Measurements from ENCODE around the gene RNF8. TPM values are rescaled to one million over a fixed set of nuclear protein-coding genes. Genes with fewer than 3 reads are reported as not detected.
"Not testable (repeated sequence)": the region's sequence is repeated elsewhere in the genome, so short reads cannot be mapped to it uniquely, and the experiment has no call there.

Gene RNF8
- total and polyA plus RNA-seq, 9 of the 15 experiments (the other 6 are each of a cell fraction or from before 2014, with no cell fraction given): 10.6 to 47.0 (median 37.5) TPM

- H3K27me3 ChIP-seq (ENCODE audit: control insufficient read depth in 2 of 2, insufficient read depth in 2 of 2, low read length in 2 of 2); BruUV-seq (replicated peaks); intact Hi-C loops (cut with micrococcal nuclease); H3K4me2 ChIP-seq (ENCODE audit: insufficient read depth, low read length); H4K20me1 ChIP-seq (replicated peaks; ENCODE audit: control insufficient read depth, insufficient read depth, low read length); H3K27ac ChIP-seq (ENCODE audit: extremely low read depth, low read depth, low read length); ATAC-seq; H3K9ac ChIP-seq (ENCODE audit: insufficient read depth in 1 of 2, low read depth in 2 of 2, low read length in 2 of 2); H3K9me3 ChIP-seq (replicated peaks; ENCODE audit: control insufficient read depth, insufficient read depth, low read depth, low read length); DNase-seq (ENCODE audit: extremely low read depth in 1 of 4, low spot score in 3 of 4); H3K79me2 ChIP-seq (ENCODE audit: control insufficient read depth, insufficient read depth, low read length); CTCF ChIA-PET (ENCODE audit: low intra/inter-chr PET ratio); H2AFZ ChIP-seq (ENCODE audit: low read depth, low read length); in situ Hi-C loops (cut with MboI); H3K4me1 ChIP-seq (replicated peaks in 1 of 2; ENCODE audit: control insufficient read depth in 2 of 2, insufficient read depth in 2 of 2, low read length in 2 of 2); H3K9me1 ChIP-seq (ENCODE audit: control insufficient read depth, insufficient read depth, low read length); H3K4me3 ChIP-seq; FAIRE-seq; TF ChIP-seq ATF3 (CRISPR knock-in tag; conservative IDR thresholded peaks at IDR 0.05); CEBPG (CRISPR knock-in tag; IDR thresholded peaks at IDR 0.05): not testable (repeated sequence)
- H3K36me3 ChIP-seq (ENCODE audit: control insufficient read depth, insufficient read depth, low read length): peaks cover 41% of the 10 kb centered on the region; the same call in 2 of the 3 replicates
- TF ChIP-seq ATF3 (IDR thresholded peaks at IDR 0.05) (peak; percentile 29; the same call in 1 of the 2 replicates), CEBPB (tag; IDR thresholded peaks at IDR 0.05) (peak; percentile 81), CEBPG (tag; conservative IDR thresholded peaks at IDR 0.05 in 1 of 2, IDR thresholded peaks at IDR 0.05 in 1 of 2) (peak in 1 of 2 experiments; percentile 66; a peak in 2 of 4 replicates)
- WGBS (ENCODE audit: insufficient coverage, low coverage, missing lambda C conversion rate): 94% methylated on average over 10 of the region's 10 CpGs
- POLR2A ChIA-PET: interaction anchor here (0.8 kb wide), 1 partner anchor 1218 kb away, joined by 3 read pairs; no protein-coding TSS in a partner anchor
Measured at GRCh38 chr6:37330345-37330744, 23.4 kb upstream of the RNF8 start.
